Caco-2 (cell line): Measurements from ENCODE around the gene TAF6. TPM values are rescaled to one million over a fixed set of nuclear protein-coding genes. Genes with fewer than 3 reads are reported as not detected.

ENCODE experiments used
- BruUV-seq: library from RNA; stranded (reverse); fragments of 400-500 nt; replicated peaks from 2 replicates; lab custom pipeline; 2021; lab: Mats Ljungman, UMichigan
- CTCF ChIA-PET: fragments of 300-600 bp; sonication (Branson Sonifier 250); formaldehyde crosslinking; loops from one replicate; lab custom pipeline; 2022; ENCODE audit warnings: antibody characterized with exemption; lab: Charles Lee
- POLR2A ChIA-PET: fragments of 300-600 bp; sonication (Branson Sonifier 250); formaldehyde crosslinking; loops from one replicate; lab custom pipeline; 2022; ENCODE audit warnings: antibody characterized with exemption; lab: Charles Lee
- DNase-seq, 2 experiments: peaks; one replicate each; pipeline versions ENCODE4 v3.0.0 to v3.0.0-alpha.2; 2020 to 2022
- H3K27me3 ChIP-seq: replicated peaks from 2 replicates; pipeline ENCODE4 v1.6.0; 2011; ENCODE audit warnings: low read length; ENCODE audit not compliant: control insufficient read depth, insufficient read depth
- H3K36me3 ChIP-seq: 2 replicates; pipeline ENCODE4 v1.5.1; 2011; ENCODE audit warnings: low read length; ENCODE audit not compliant: control insufficient read depth, insufficient read depth
- H3K4me1 ChIP-seq: fragments of 250-450 bp; sonication (Bioruptor Pico); 2 replicates; pipeline ENCODE4 v1.5.1; 2020; ENCODE audit warnings: mild to moderate bottlenecking
- H3K4me3 ChIP-seq: 2 replicates; pipeline ENCODE4 v1.5.1; 2011; ENCODE audit warnings: low read depth, mild to moderate bottlenecking, control low read depth, low read length
- H3K9me3 ChIP-seq: fragments of 250-450 bp; sonication (Bioruptor Pico); 2 replicates; pipeline ENCODE4 v1.5.1; 2020; ENCODE audit warnings: mild to moderate bottlenecking, moderate library complexity
- H3K27ac Mint-ChIP-seq: one replicate; pipeline ENCODE4 v1.8.0; 2022; ENCODE audit warnings: mixed read lengths; ENCODE audit not compliant: unreplicated experiment
- H3K27me3 Mint-ChIP-seq: one replicate; pipeline ENCODE4 v1.8.0; 2022; ENCODE audit warnings: mixed read lengths; ENCODE audit not compliant: insufficient read depth, unreplicated experiment
- H3K36me3 Mint-ChIP-seq: one replicate; pipeline ENCODE4 v1.8.0; 2022; ENCODE audit warnings: mild to moderate bottlenecking, mixed read lengths; ENCODE audit not compliant: insufficient read depth, unreplicated experiment
- H3K4me1 Mint-ChIP-seq: one replicate; pipeline ENCODE4 v1.8.0; 2022; ENCODE audit warnings: low read depth, mixed read lengths; ENCODE audit not compliant: unreplicated experiment
- H3K4me3 Mint-ChIP-seq: one replicate; pipeline ENCODE4 v1.8.0; 2022; ENCODE audit warnings: mild to moderate bottlenecking, moderate library complexity, mixed read lengths; ENCODE audit not compliant: unreplicated experiment
- H3K9me3 Mint-ChIP-seq: one replicate; pipeline ENCODE4 v1.8.0; 2022; ENCODE audit warnings: mixed read lengths; ENCODE audit not compliant: unreplicated experiment
- intact Hi-C: fragments of 100-400 bp; cut with micrococcal nuclease; formaldehyde crosslinking; loops from one replicate; pipeline ENCODE4 v1.10.0; 2022; ENCODE audit not compliant: unreplicated experiment
- total RNA-seq: library from RNA; stranded (reverse); gene quantifications from 2 replicates; pipeline ENCODE4 v1.2.3, GENCODE V29; 2022
- TF ChIP-seq, protein P1 (sequence below), 2 experiments: fragments of 200-600 bp in 1 of 2; IDR thresholded peaks; 1 replicate in 1 of 2; 2 replicates in 1 of 2; pipeline versions ENCODE4 v1.5.1 to v1.8.0; 2011 to 2022; ENCODE audit warnings: antibody characterized with exemption in 1 of 2, control low read depth in 1 of 2, inconsistent platforms in 1 of 2, low read depth in 1 of 2, low read length in 1 of 2, mild to moderate bottlenecking in 1 of 2, moderate library complexity in 1 of 2; ENCODE audit not compliant: insufficient read depth in 1 of 2, severe bottlenecking in 1 of 2, unreplicated experiment in 1 of 2

Gene TAF6
- total RNA-seq, 1 experiment from 2014 or later: 81.2 TPM

DNA sequence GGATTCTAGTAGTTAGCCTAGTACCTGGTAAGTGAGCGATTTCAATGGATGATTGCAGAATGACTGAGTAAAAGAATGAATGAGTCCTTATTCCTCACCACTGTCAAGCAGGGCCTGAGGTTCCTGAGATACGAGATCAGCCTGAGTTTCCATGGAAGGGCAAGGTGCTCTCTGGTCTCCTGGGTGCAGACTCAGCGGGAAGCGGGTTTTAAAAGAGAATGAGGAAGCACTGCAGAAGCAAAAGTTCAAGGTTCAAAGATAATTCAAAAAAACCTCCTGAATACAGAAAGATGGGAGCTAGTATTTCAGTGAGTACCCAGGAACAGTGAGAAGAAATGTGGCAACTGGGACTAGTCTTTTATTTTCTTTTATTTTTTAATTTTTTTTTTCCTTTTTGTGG, 42.0 kb downstream of the TAF6 start:
- no peak overlapping the region for H3K4me3 Mint-ChIP-seq
- Histone ChIP-seq H3K4me3 (no peak overlapping the region), H3K4me1 (peaks cover 20% of the 10 kb centered on the region), H3K27me3 (no peaks in the 10 kb centered on the region), H3K9me3 (peaks cover 20% of the 10 kb centered on the region), H3K36me3 (peaks cover 22% of the 10 kb centered on the region)
- no TSS peak for BruUV-seq
- peaks cover 12% of the 10 kb centered on the region for H3K9me3 Mint-ChIP-seq
- TF ChIP-seq, protein P1, sequence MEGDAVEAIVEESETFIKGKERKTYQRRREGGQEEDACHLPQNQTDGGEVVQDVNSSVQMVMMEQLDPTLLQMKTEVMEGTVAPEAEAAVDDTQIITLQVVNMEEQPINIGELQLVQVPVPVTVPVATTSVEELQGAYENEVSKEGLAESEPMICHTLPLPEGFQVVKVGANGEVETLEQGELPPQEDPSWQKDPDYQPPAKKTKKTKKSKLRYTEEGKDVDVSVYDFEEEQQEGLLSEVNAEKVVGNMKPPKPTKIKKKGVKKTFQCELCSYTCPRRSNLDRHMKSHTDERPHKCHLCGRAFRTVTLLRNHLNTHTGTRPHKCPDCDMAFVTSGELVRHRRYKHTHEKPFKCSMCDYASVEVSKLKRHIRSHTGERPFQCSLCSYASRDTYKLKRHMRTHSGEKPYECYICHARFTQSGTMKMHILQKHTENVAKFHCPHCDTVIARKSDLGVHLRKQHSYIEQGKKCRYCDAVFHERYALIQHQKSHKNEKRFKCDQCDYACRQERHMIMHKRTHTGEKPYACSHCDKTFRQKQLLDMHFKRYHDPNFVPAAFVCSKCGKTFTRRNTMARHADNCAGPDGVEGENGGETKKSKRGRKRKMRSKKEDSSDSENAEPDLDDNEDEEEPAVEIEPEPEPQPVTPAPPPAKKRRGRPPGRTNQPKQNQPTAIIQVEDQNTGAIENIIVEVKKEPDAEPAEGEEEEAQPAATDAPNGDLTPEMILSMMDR (IDR thresholded peaks at IDR 0.05; ENCODE audit: insufficient read depth in 1 of 2, low read depth in 1 of 2, low read length in 1 of 2, severe bottlenecking in 1 of 2, unreplicated experiment in 1 of 2): no peak
- ChIA-PET POLR2A (no interaction called here), CTCF (no interaction called here)
- H3K36me3 Mint-ChIP-seq: peaks cover 97% of the 10 kb centered on the region
- peaks cover 7% of the 10 kb centered on the region for H3K4me1 Mint-ChIP-seq
- DNase-seq: no peak
- intact Hi-C loops: no loop called here
- H3K27me3 Mint-ChIP-seq: no peaks in the 10 kb centered on the region
- H3K27ac Mint-ChIP-seq: no peak overlapping the region

DNA sequence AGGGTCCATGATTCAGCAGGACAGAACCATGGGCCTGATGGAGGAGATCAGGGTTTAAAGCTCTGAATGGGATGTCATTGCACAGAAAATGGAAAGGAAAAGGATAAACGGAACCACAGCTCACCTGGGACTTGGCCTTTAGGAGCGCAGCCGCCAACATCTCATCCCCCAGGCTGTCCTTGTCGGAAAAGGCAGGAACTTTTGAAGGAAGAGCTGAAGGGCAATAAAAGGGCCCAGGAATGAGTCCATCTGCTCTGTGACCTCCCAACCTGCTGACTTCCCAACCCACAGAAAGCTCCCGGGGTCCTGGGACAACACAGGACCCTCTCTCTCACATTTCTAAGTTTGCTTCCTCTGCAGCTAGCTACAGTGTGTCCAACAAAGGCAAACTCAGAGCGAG, 43.7 kb downstream of the TAF6 start:
- H3K36me3 ChIP-seq: peaks cover 35% of the 10 kb centered on the region
- intact Hi-C loops: no loop called here
- H3K27me3 Mint-ChIP-seq: no peaks in the 10 kb centered on the region
- peaks cover 38% of the 10 kb centered on the region for H3K9me3 ChIP-seq
- H3K4me1 ChIP-seq: peaks cover 20% of the 10 kb centered on the region
- no TSS peak for BruUV-seq
- peaks cover 30% of the 10 kb centered on the region for H3K9me3 Mint-ChIP-seq
- no peak overlapping the region for H3K4me3 ChIP-seq
- no peak for DNase-seq
- POLR2A ChIA-PET: no interaction called here
- H3K4me3 Mint-ChIP-seq: no peak overlapping the region
- no peaks in the 10 kb centered on the region for H3K27me3 ChIP-seq
- CTCF ChIA-PET: no interaction called here
- peaks cover 97% of the 10 kb centered on the region for H3K36me3 Mint-ChIP-seq
- peaks cover 7% of the 10 kb centered on the region for H3K4me1 Mint-ChIP-seq
- TF ChIP-seq, protein P1 (IDR thresholded peaks at IDR 0.05; ENCODE audit: insufficient read depth in 1 of 2, low read depth in 1 of 2, low read length in 1 of 2, severe bottlenecking in 1 of 2, unreplicated experiment in 1 of 2): no peak
- H3K27ac Mint-ChIP-seq: no peak overlapping the region

DNA sequence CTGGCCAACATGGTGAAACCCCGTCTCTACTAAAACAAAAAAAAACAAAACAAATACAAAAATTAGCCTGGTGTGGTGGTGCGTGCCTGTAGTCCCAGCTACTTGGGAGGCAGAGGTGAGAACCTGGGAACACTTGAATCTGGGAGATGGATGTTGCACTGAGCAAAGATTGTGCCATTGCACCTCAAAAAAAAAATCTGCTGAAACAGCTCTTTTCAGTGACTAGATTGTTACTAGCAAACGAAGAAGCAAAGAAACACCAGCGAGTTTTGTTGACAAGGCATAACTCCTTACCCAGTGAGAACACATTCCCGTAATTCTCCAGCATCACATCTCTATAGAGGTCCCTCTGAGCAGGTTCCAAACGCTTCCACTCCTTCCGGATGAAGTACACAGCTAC, 44.3 kb downstream of the TAF6 start:
- intact Hi-C loops: no loop called here
- no peaks in the 10 kb centered on the region for H3K27me3 Mint-ChIP-seq
- peaks cover 34% of the 10 kb centered on the region for H3K9me3 Mint-ChIP-seq
- Histone ChIP-seq H3K36me3 (peaks cover 40% of the 10 kb centered on the region), H3K4me1 (peaks cover 15% of the 10 kb centered on the region), H3K4me3 (no peak overlapping the region), H3K9me3 (peaks cover 38% of the 10 kb centered on the region), H3K27me3 (no peaks in the 10 kb centered on the region)
- POLR2A ChIA-PET: no interaction called here
- no peak overlapping the region for H3K4me3 Mint-ChIP-seq
- H3K27ac Mint-ChIP-seq: no peak overlapping the region
- H3K4me1 Mint-ChIP-seq: peaks cover 7% of the 10 kb centered on the region
- CTCF ChIA-PET: no interaction called here
- DNase-seq: no peak
- TF ChIP-seq, protein P1 (IDR thresholded peaks at IDR 0.05; ENCODE audit: insufficient read depth in 1 of 2, low read depth in 1 of 2, low read length in 1 of 2, severe bottlenecking in 1 of 2, unreplicated experiment in 1 of 2): no peak
- peaks cover 99% of the 10 kb centered on the region for H3K36me3 Mint-ChIP-seq
- BruUV-seq: no TSS peak
